Breast epithelium (tissue), 4 donors: Measurements from ENCODE around the gene TTC7B. TPM values are rescaled to one million over a fixed set of nuclear protein-coding genes. Genes with fewer than 3 reads are reported as not detected.

Experiments
- DNase-seq, 2 donors: peaks; one replicate each; pipeline ENCODE4 v3.0.0-alpha.2; 2019; ENCODE audit warnings: low spot score in 2 of 2
- H3K27ac ChIP-seq, 2 donors: fragments of 200-600 bp; sonication (generic) in 1 of 2; one replicate each; pipeline ENCODE4 v1.5.1; 2016 to 2019; ENCODE audit warnings: mild to moderate bottlenecking in 1 of 2
- H3K27me3 ChIP-seq, 2 donors: fragments of 200-600 bp; sonication (generic) in 1 of 2; one replicate each; pipeline versions ENCODE4 v1.5.1 to v1.6.0; 2017 to 2019; ENCODE audit warnings: control low read depth in 1 of 2, mild to moderate bottlenecking in 1 of 2
- H3K36me3 ChIP-seq: fragments of 200-600 bp; one replicate; pipeline ENCODE4 v1.5.1; 2019
- H3K4me1 ChIP-seq, 2 donors: fragments of 200-600 bp; sonication (generic); one replicate each; pipeline ENCODE4 v1.5.1; 2016 to 2019; ENCODE audit warnings: control low read depth in 1 of 2
- H3K4me3 ChIP-seq, 3 donors: fragments of 200-600 bp; sonication (generic); 1 replicate in 2 of 3; 2 replicates in 1 of 3; pipeline ENCODE4 v1.5.1; 2016 to 2019; ENCODE audit warnings: mild to moderate bottlenecking in 3 of 3, moderate library complexity in 2 of 3
- H3K9me3 ChIP-seq, 2 donors: fragments of 200-600 bp; sonication (generic) in 1 of 2; one replicate each; pipeline ENCODE4 v1.5.1; 2016 to 2019; ENCODE audit warnings: control low read depth in 1 of 2
- POLR2A ChIP-seq: fragments of 450-650 bp; IDR thresholded peaks from one replicate; pipeline ENCODE4 v1.6.1; 2016; ENCODE audit warnings: antibody characterized with exemption, mild to moderate bottlenecking, moderate library complexity
- POLR2AphosphoS5 ChIP-seq, 3 donors: sonication (generic); formaldehyde crosslinking; IDR thresholded peaks; one replicate each; pipeline ENCODE4 v1.6.1; 2017; ENCODE audit warnings: antibody characterized with exemption in 3 of 3
- intact Hi-C: fragments of 100-400 bp; cut with DNase I; formaldehyde crosslinking; loops from one replicate; pipeline ENCODE4 v1.15.1; 2023; ENCODE audit warnings: low total_unique reads
- total RNA-seq, 3 donors: library from RNA; depleted of rRNA; stranded (reverse); fragments of >200 nt; gene quantifications; one replicate each; pipeline ENCODE4 v1.1.0, GENCODE V29; 2016
- TF ChIP-seq, protein P1 (sequence below), 3 donors: fragments of 450-650 bp; IDR thresholded peaks; one replicate each; pipeline ENCODE4 v1.5.1; 2016 to 2017; ENCODE audit warnings: antibody characterized with exemption in 3 of 3, mild to moderate bottlenecking in 3 of 3, moderate library complexity in 3 of 3

Gene TTC7B
- total RNA-seq, 3 donors from 2014 or later = 14.0 to 29.1 (median 22.0) TPM

GRCh38 chr14:90615517-90616060 is 200.6 kb downstream of the TTC7B start:
- no peaks in the 10 kb centered on the region for H3K9me3 ChIP-seq
- intact Hi-C loops = no loop called here
- no peaks in the 10 kb centered on the region for H3K36me3 ChIP-seq
- no peak overlapping the region for H3K4me3 ChIP-seq
- H3K27ac ChIP-seq = peak overlapping the region in 1 of 2 donors; percentile 41
- no peak for DNase-seq
- TF ChIP-seq, protein P1, sequence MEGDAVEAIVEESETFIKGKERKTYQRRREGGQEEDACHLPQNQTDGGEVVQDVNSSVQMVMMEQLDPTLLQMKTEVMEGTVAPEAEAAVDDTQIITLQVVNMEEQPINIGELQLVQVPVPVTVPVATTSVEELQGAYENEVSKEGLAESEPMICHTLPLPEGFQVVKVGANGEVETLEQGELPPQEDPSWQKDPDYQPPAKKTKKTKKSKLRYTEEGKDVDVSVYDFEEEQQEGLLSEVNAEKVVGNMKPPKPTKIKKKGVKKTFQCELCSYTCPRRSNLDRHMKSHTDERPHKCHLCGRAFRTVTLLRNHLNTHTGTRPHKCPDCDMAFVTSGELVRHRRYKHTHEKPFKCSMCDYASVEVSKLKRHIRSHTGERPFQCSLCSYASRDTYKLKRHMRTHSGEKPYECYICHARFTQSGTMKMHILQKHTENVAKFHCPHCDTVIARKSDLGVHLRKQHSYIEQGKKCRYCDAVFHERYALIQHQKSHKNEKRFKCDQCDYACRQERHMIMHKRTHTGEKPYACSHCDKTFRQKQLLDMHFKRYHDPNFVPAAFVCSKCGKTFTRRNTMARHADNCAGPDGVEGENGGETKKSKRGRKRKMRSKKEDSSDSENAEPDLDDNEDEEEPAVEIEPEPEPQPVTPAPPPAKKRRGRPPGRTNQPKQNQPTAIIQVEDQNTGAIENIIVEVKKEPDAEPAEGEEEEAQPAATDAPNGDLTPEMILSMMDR (IDR thresholded peaks at IDR 0.05) = no peak
- no peak for TF ChIP-seq POLR2A
- no peak for TF ChIP-seq POLR2AphosphoS5 (IDR thresholded peaks at IDR 0.05)
- no peaks in the 10 kb centered on the region for H3K4me1 ChIP-seq
- H3K27me3 ChIP-seq = no peaks in the 10 kb centered on the region

DNA sequence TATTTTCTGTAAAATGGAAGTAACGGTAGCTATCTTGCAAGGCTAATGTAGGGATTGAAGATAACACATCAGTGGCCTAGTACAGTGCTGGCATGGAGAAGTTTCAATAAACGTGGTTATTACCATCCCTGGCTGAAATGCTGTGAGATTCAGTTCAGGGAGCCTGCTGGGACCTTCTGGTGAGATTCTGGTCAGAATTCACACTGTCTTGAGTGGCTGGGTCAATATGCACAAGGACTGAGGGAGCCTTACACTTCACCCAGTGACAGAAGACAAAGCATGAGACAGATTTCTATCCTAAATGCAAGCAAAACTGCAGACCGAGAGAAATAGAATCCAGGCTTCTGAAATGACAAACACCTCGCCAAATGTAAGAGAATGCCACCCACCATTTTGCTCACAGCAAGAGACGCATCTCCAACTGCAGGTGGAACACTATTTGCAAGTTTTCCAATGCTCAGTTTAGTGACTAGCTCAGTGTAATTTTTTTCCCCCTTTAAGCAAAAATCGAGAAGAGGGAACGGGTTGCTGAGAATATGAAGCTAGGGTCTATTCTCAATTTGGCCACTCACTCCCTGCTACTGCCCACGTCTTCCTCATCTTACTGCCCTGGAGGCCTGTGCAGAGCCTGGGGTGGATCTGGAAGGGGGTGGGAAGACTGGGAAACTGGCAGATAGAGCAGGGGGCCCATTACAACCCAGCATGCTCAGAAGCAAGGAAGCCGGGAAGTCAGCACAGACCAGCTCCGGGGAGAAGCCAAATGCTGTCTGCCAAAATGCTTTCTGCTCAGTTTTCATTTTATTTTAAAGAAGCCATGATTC is 201.3 kb downstream of the TTC7B start:
- Histone ChIP-seq H3K27me3 (no peaks in the 10 kb centered on the region), H3K4me3 (no peak overlapping the region), H3K9me3 (no peaks in the 10 kb centered on the region), H3K36me3 (no peaks in the 10 kb centered on the region), H3K4me1 (no peaks in the 10 kb centered on the region), H3K27ac (peak overlapping the region in 1 of 2 donors; percentile 41)
- intact Hi-C loops = no loop called here
- TF ChIP-seq POLR2A = no peak
- DNase-seq = no peak

- TF ChIP-seq, protein P1 (IDR thresholded peaks at IDR 0.05) = no peak
- TF ChIP-seq POLR2AphosphoS5 (IDR thresholded peaks at IDR 0.05) = no peak
- TF ChIP-seq POLR2A = no peak
- Histone ChIP-seq H3K4me3 (no peak overlapping the region), H3K36me3 (no peaks in the 10 kb centered on the region), H3K4me1 (no peaks in the 10 kb centered on the region), H3K27me3 (no peaks in the 10 kb centered on the region), H3K27ac (no peak overlapping the region), H3K9me3 (no peaks in the 10 kb centered on the region)
- no peak for DNase-seq
- intact Hi-C loops = no loop called here
Observed at GRCh38 chr14:90613997-90614396, 202.2 kb downstream of the TTC7B start.

- intact Hi-C loops = no loop called here
- no peak for DNase-seq
Observed at GRCh38 chr14:90613453-90613852, 202.8 kb downstream of the TTC7B start.

GRCh38 chr14:90612801-90613200 is 203.4 kb downstream of the TTC7B start:
- H3K4me1 ChIP-seq = no peaks in the 10 kb centered on the region
- no peaks in the 10 kb centered on the region for H3K36me3 ChIP-seq
- no peak overlapping the region for H3K27ac ChIP-seq
- intact Hi-C loops = no loop called here
- TF ChIP-seq POLR2A (no peak), POLR2AphosphoS5 (IDR thresholded peaks at IDR 0.05) (no peak)
- TF ChIP-seq, protein P1 (IDR thresholded peaks at IDR 0.05) = no peak
- H3K27me3 ChIP-seq = no peaks in the 10 kb centered on the region
- H3K9me3 ChIP-seq = no peaks in the 10 kb centered on the region
- DNase-seq = no peak
- H3K4me3 ChIP-seq = no peak overlapping the region

More at GRCh38 chr14:90613453-90613852, 202.8 kb downstream of the TTC7B start:
- H3K27me3 ChIP-seq = no peaks in the 10 kb centered on the region
- no peaks in the 10 kb centered on the region for H3K36me3 ChIP-seq
- H3K9me3 ChIP-seq = no peaks in the 10 kb centered on the region
- no peak overlapping the region for H3K27ac ChIP-seq
- H3K4me1 ChIP-seq = no peaks in the 10 kb centered on the region
- H3K4me3 ChIP-seq = no peak overlapping the region
- TF ChIP-seq, protein P1 (IDR thresholded peaks at IDR 0.05) = no peak
- no peak for TF ChIP-seq POLR2A
- TF ChIP-seq POLR2AphosphoS5 (IDR thresholded peaks at IDR 0.05) = no peak
